Stimulated activated CD8-positive, alpha-beta memory T cell treated with anti-CD3 and anti-CD28 coated beads, Interleukin-4, amount 100 ng/mL, for 4 hours (primary cell): ENCODE results near the gene CRYM.
"Not testable (repeated sequence)": the region's sequence is repeated elsewhere in the genome, so short reads cannot be mapped to it uniquely, and the experiment has no call there.

Experiments used
- DNase-seq, 2 donors: peaks; one replicate each; pipeline ENCODE4 v3.0.0-alpha.2; 2020; ENCODE audit warnings: low read depth in 2 of 2, low spot score in 1 of 2

The CRYM gene

GRCh38 chr16:21248179-21248578 is 29.9 kb downstream of the CRYM start:
- DNase-seq: not testable (repeated sequence)

GRCh38 chr16:21244518-21245215 is 33.4 kb downstream of the CRYM start:
- no peak for DNase-seq

- no peak for DNase-seq
Observed at GRCh38 chr16:21242756-21243155, 35.3 kb downstream of the CRYM start.

- no peak for DNase-seq
Observed at GRCh38 chr16:21239646-21240045, 38.4 kb downstream of the CRYM start.

- no peak for DNase-seq
Observed at GRCh38 chr16:21236831-21237230, 41.3 kb downstream of the CRYM start.

- no peak for DNase-seq
Observed at GRCh38 chr16:21235199-21235585, 42.9 kb downstream of the CRYM start.

GRCh38 chr16:21233521-21234150 is 44.5 kb downstream of the CRYM start, which contains the start of gene ANKS4B:
Gene ANKS4B (plus strand): TSS chr16:21233699. CDS start chr16:21233738, 39 bp downstream.
- no peak for DNase-seq

- no peak for DNase-seq
Observed at GRCh38 chr16:21233045-21233520, 45.0 kb downstream of the CRYM start.

- no peak for DNase-seq
Observed at GRCh38 chr16:21228361-21228872, 49.7 kb downstream of the CRYM start.

- no peak for DNase-seq
Observed at GRCh38 chr16:21227866-21228265, 50.2 kb downstream of the CRYM start.

GRCh38 chr16:21226749-21227148 is 51.3 kb downstream of the CRYM start:
- DNase-seq: no peak

GRCh38 chr16:21224800-21225199 is 53.3 kb downstream of the CRYM start:
- DNase-seq: no peak

GRCh38 chr16:21223787-21224186 is 54.3 kb downstream of the CRYM start:
- DNase-seq: no peak

- no peak for DNase-seq
Observed at GRCh38 chr16:21222495-21223337, 55.4 kb downstream of the CRYM start.

- DNase-seq: no peak
Observed at GRCh38 chr16:21219551-21219950, 58.5 kb downstream of the CRYM start.

GRCh38 chr16:21218153-21218552 is 59.9 kb downstream of the CRYM start:
- DNase-seq: no peak

- DNase-seq: no peak
Observed at GRCh38 chr16:21217121-21217520, 61.0 kb downstream of the CRYM start.

GRCh38 chr16:21214086-21214485 is 64.0 kb downstream of the CRYM start:
- no peak for DNase-seq

- no peak for DNase-seq
Observed at GRCh38 chr16:21211486-21211885, 66.6 kb downstream of the CRYM start, which contains the start of gene ZP2. Gene ZP2 (minus strand): TSS chr16:21211574. CDS start chr16:21211547, 27 bp downstream.
